HCT116 (cell line): Measurements from ENCODE around the gene S1PR3. TPM values are rescaled to one million over a fixed set of nuclear protein-coding genes. Genes with fewer than 3 reads are reported as not detected.

Experiments
- ATAC-seq: fragments of 200-7000 bp; cut with Tn5 transposase; 2 replicates; pipeline ENCODE4 v1.9.1; 2020; ENCODE audit warnings: mild to moderate bottlenecking, moderate library complexity
- BruUV-seq: library from RNA; stranded (reverse); fragments of 400-500 nt; replicated peaks from 2 replicates; lab custom pipeline; 2021; lab: Mats Ljungman, UMichigan
- CTCF ChIA-PET: fragments of 300-600 bp; sonication (Branson Sonifier 250); formaldehyde crosslinking; loops from one replicate; lab custom pipeline; 2021; ENCODE audit warnings: antibody characterized with exemption; lab: Charles Lee
- POLR2A ChIA-PET: fragments of 300-600, 350-600 bp; sonication (Branson Sonifier 250); formaldehyde crosslinking; loops from one replicate; lab custom pipeline; 2021; ENCODE audit warnings: antibody characterized with exemption; lab: Charles Lee
- RAD21 ChIA-PET, 2 experiments: fragments of 300-600 bp; sonication (Branson Sonifier 250); formaldehyde crosslinking; loops; one replicate each; lab custom pipeline; 2023; ENCODE audit warnings: low total read pairs in 2 of 2; ENCODE audit not compliant: uncharacterized antibody in 2 of 2, unreplicated experiment in 2 of 2, low non-redundant PET in 1 of 2; lab: Charles Lee
- DNase-seq: peaks from one replicate; pipeline ENCODE4 v3.0.0-alpha.2; 2010; ENCODE audit warnings: low read depth, low spot score
- H2AFZ ChIP-seq: fragments of 200-600 bp; shearing (Covaris generic), sonication (generic); 2 replicates; pipeline ENCODE4 v1.6.1; 2017; ENCODE audit warnings: low read depth, mixed run types, mixed read lengths, antibody characterized with exemption, low read length; ENCODE audit not compliant: poor library complexity, severe bottlenecking
- H3K27ac ChIP-seq: 2 replicates; pipeline ENCODE4 v1.5.1; 2012; ENCODE audit warnings: low read depth, low read length
- H3K27me3 ChIP-seq: fragments of 200-600 bp; sonication (generic); 2 replicates; pipeline ENCODE4 v1.6.1; 2016; ENCODE audit warnings: mixed run types, low read length, mixed read lengths; ENCODE audit not compliant: insufficient read depth
- H3K36me3 ChIP-seq, 2 experiments: fragments of 200-500 bp in 1 of 2; fragments of 200-600 bp in 1 of 2; sonication (Bioruptor generic) in 1 of 2; sonication (generic) in 1 of 2; 2 replicates each; pipeline versions ENCODE4 v1.5.1 to v1.6.1; 2014 to 2016; ENCODE audit warnings: low read length in 2 of 2, inconsistent platforms in 1 of 2, mixed read lengths in 1 of 2, mixed run types in 1 of 2; ENCODE audit not compliant: insufficient read depth in 2 of 2, control insufficient read depth in 1 of 2
- H3K4me1 ChIP-seq, 2 experiments: fragments of 200-600 bp in 1 of 2; sonication (generic) in 1 of 2; 2 replicates each; pipeline versions ENCODE4 v1.5.1 to v1.6.1; 2012 to 2017; ENCODE audit warnings: low read length in 2 of 2, inconsistent platforms in 1 of 2, mild to moderate bottlenecking in 1 of 2, mixed read lengths in 1 of 2, mixed run types in 1 of 2, moderate library complexity in 1 of 2; ENCODE audit not compliant: insufficient read depth in 2 of 2, control insufficient read depth in 1 of 2
- H3K4me2 ChIP-seq: fragments of 200-600 bp; sonication (generic); 2 replicates; pipeline ENCODE4 v1.6.1; 2017; ENCODE audit warnings: mixed run types, low read length, mixed read lengths
- H3K4me3 ChIP-seq, 2 experiments: fragments of 200-600 bp in 1 of 2; sonication (generic) in 1 of 2; replicated peaks in 1 of 2; 2 replicates each; pipeline ENCODE4 v1.5.1; 2011 to 2016; ENCODE audit warnings: low read length in 2 of 2, control low read depth in 1 of 2, low read depth in 1 of 2, mild to moderate bottlenecking in 1 of 2, mixed read lengths in 1 of 2, mixed run types in 1 of 2
- H3K79me2 ChIP-seq: fragments of 200-600 bp; sonication (generic); 2 replicates; pipeline ENCODE4 v1.6.1; 2017; ENCODE audit warnings: mild to moderate bottlenecking, mixed run types, low read length, moderate library complexity, mixed read lengths; ENCODE audit not compliant: insufficient read depth
- H3K9ac ChIP-seq: fragments of 200-600 bp; sonication (generic); 2 replicates; pipeline ENCODE4 v1.6.1; 2016; ENCODE audit warnings: low read length, mixed read lengths
- H3K9me2 ChIP-seq: fragments of 200-600 bp; sonication (generic), shearing (Covaris generic); 2 replicates; pipeline ENCODE4 v1.6.1; 2017; ENCODE audit warnings: mixed run types, mild to moderate bottlenecking, moderate library complexity; ENCODE audit not compliant: insufficient read depth
- H3K9me3 ChIP-seq, 2 experiments: fragments of 200-500 bp in 1 of 2; fragments of 200-600 bp in 1 of 2; sonication (Bioruptor generic) in 1 of 2; sonication (generic) in 1 of 2; 2 replicates each; pipeline ENCODE4 v1.6.1; 2014 to 2017; ENCODE audit warnings: low read length in 2 of 2, mixed read lengths in 2 of 2, inconsistent platforms in 1 of 2, low read depth in 1 of 2, mild to moderate bottlenecking in 1 of 2, mixed run types in 1 of 2, moderate library complexity in 1 of 2; ENCODE audit not compliant: control insufficient read depth in 1 of 2, insufficient read depth in 1 of 2
- H4K20me1 ChIP-seq: fragments of 200-600 bp; sonication (generic), shearing (Covaris generic); 2 replicates; pipeline ENCODE4 v1.6.1; 2017; ENCODE audit warnings: mixed run types, mild to moderate bottlenecking, moderate library complexity; ENCODE audit not compliant: insufficient read depth
- ATF3 ChIP-seq: IDR thresholded peaks from 2 replicates; pipeline ENCODE4 v1.6.1; 2012
- CBX3 ChIP-seq: IDR thresholded peaks from 2 replicates; pipeline ENCODE4 v1.6.1; 2012; ENCODE audit warnings: low read depth
- CEBPB ChIP-seq: IDR thresholded peaks from 2 replicates; pipeline ENCODE4 v1.6.1; 2012; ENCODE audit warnings: low read depth
- ELF1 ChIP-seq: IDR thresholded peaks from 2 replicates; pipeline ENCODE4 v1.6.1; 2012; ENCODE audit warnings: low read depth, borderline replicate concordance
- EZH2phosphoT487 ChIP-seq: fragments of 200-600 bp; IDR thresholded peaks from 2 replicates; pipeline ENCODE4 v1.6.1; 2018; ENCODE audit warnings: antibody characterized with exemption, borderline replicate concordance
- FOSL1 ChIP-seq: IDR thresholded peaks from 2 replicates; pipeline ENCODE4 v1.6.1; 2012; ENCODE audit warnings: low read depth
- POLR2A ChIP-seq: IDR thresholded peaks from 2 replicates; pipeline ENCODE4 v1.7.0; 2011; ENCODE audit warnings: borderline replicate concordance; ENCODE audit not compliant: insufficient read depth, insufficient read length; ENCODE audit errors: extremely low read depth
- SP1 ChIP-seq: IDR thresholded peaks from 2 replicates; pipeline ENCODE4 v1.6.1; 2012; ENCODE audit warnings: low read depth
- ZBTB33 ChIP-seq: IDR thresholded peaks from 2 replicates; pipeline ENCODE4 v1.6.1; 2011; ENCODE audit warnings: mild to moderate bottlenecking, low read length, moderate library complexity; ENCODE audit not compliant: insufficient replicate concordance; ENCODE audit errors: extremely low read depth
- ZFX ChIP-seq: fragments of 450-650 bp; IDR thresholded peaks from 2 replicates; pipeline ENCODE4 v1.6.1; 2017
- intact Hi-C: fragments of 100-400 bp; cut with micrococcal nuclease; formaldehyde crosslinking; loops from 2 replicates; pipeline ENCODE4 v1.10.0; 2022
- total RNA-seq: library from RNA; stranded (reverse); gene quantifications from one replicate; pipeline ENCODE4 v1.2.1, GENCODE V29; 2021; ENCODE audit not compliant: unreplicated experiment
- TF ChIP-seq, protein P1 (sequence below), 3 experiments: fragments of 200-600 bp in 1 of 3; sonication (generic) in 1 of 3; IDR thresholded peaks in 2 of 3; conservative IDR thresholded peaks in 1 of 3; 2 replicates each; pipeline ENCODE4 v1.5.1; 2012 to 2017; ENCODE audit warnings: low read depth in 2 of 3, low read length in 2 of 3, antibody characterized with exemption in 1 of 3, borderline replicate concordance in 1 of 3, control low read depth in 1 of 3, mild to moderate bottlenecking in 1 of 3, mixed read lengths in 1 of 3, mixed run types in 1 of 3, moderate library complexity in 1 of 3; ENCODE audit not compliant: insufficient read depth in 1 of 3
- TF ChIP-seq, protein P2 (sequence below): IDR thresholded peaks from 2 replicates; pipeline ENCODE4 v1.6.1; 2012

The S1PR3 gene
- total RNA-seq, 1 experiment from 2014 or later: 0.07 TPM

DNA sequence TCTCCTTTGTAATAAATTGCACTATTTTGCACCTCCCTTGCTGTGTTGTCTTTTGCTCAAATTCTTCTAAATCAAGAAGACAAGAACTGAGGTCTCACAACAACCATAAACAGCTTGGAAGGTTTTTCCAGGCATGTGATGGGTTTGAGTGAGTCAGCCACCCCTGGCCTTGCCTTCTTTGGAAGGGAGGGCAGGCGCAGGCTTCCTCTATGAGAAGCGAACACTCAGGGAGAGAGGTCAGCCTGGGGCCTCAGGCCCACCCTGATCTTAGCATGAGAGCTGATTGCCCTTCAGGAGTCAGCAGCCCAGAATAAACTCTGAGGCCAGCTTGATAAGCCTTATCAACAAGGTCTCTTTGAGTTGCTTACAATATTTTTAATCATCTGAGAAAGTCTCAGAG is 31.6 kb downstream of the S1PR3 start:
- TF ChIP-seq FOSL1: no peak
- no peak for TF ChIP-seq POLR2A
- TF ChIP-seq, protein P1, sequence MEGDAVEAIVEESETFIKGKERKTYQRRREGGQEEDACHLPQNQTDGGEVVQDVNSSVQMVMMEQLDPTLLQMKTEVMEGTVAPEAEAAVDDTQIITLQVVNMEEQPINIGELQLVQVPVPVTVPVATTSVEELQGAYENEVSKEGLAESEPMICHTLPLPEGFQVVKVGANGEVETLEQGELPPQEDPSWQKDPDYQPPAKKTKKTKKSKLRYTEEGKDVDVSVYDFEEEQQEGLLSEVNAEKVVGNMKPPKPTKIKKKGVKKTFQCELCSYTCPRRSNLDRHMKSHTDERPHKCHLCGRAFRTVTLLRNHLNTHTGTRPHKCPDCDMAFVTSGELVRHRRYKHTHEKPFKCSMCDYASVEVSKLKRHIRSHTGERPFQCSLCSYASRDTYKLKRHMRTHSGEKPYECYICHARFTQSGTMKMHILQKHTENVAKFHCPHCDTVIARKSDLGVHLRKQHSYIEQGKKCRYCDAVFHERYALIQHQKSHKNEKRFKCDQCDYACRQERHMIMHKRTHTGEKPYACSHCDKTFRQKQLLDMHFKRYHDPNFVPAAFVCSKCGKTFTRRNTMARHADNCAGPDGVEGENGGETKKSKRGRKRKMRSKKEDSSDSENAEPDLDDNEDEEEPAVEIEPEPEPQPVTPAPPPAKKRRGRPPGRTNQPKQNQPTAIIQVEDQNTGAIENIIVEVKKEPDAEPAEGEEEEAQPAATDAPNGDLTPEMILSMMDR (IDR thresholded peaks at IDR 0.05 in 2 of 3, conservative IDR thresholded peaks at IDR 0.05 in 1 of 3; ENCODE audit: borderline replicate concordance in 1 of 3, insufficient read depth in 1 of 3, low read depth in 2 of 3, low read length in 2 of 3): no peak
- TF ChIP-seq CEBPB: no peak
- RAD21 ChIA-PET: no interaction called here
- Histone ChIP-seq H3K79me2 (no peaks in the 10 kb centered on the region), H3K4me3 (no peak overlapping the region), H3K9me3 (no peaks in the 10 kb centered on the region), H3K27me3 (no peaks in the 10 kb centered on the region), H3K27ac (no peak overlapping the region), H3K36me3 (no peaks in the 10 kb centered on the region), H2AFZ (no peak overlapping the region), H4K20me1 (no peaks in the 10 kb centered on the region), H3K9me2 (no peaks in the 10 kb centered on the region), H3K4me2 (no peak overlapping the region), H3K9ac (no peak overlapping the region), H3K4me1 (peaks cover 20 to 24% of the 10 kb centered on the region in 2 experiments; a peak in 3 of 4 replicates)
- ATAC-seq (no peak), DNase-seq (no peak)
- CTCF ChIA-PET: interaction anchor here (1.2 kb wide), 1 partner anchor 22 kb away, joined by 4 read pairs; no protein-coding TSS in a partner anchor
- POLR2A ChIA-PET: no interaction called here
- intact Hi-C loops: no loop called here
- no TSS peak for BruUV-seq

DNA sequence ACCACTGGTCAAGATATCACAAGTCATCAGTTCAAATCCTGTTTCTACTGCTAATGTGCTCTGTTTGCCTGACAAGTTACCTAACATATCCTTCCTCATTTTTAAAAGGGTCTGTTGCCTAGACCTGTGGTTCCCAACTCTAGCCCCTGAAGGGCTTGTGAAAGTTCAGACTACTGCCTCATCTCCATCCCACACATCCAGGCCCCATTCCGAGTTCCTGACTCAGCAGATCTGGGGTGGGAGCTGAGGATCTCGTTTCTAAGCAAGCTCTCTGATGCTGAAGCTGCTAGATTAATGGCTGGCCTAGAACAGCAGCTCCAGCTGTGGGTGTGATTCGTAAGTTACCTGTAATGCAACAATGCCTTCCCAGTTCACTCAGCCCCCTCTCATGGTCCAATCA is 32.5 kb downstream of the S1PR3 start:
- intact Hi-C loops: no loop called here
- ChIA-PET POLR2A (no interaction called here), RAD21 (no interaction called here), CTCF (no interaction called here)
- no peaks in the 10 kb centered on the region for H3K9me3 ChIP-seq
- no peak overlapping the region for H2AFZ ChIP-seq
- DNase-seq: no peak
- no peaks in the 10 kb centered on the region for H3K36me3 ChIP-seq
- no TSS peak for BruUV-seq
- no peaks in the 10 kb centered on the region for H3K79me2 ChIP-seq
- H4K20me1 ChIP-seq: no peaks in the 10 kb centered on the region
- H3K27ac ChIP-seq: no peak overlapping the region
- ATAC-seq: no peak
- no peaks in the 10 kb centered on the region for H3K27me3 ChIP-seq
- H3K9ac ChIP-seq: no peak overlapping the region
- no peaks in the 10 kb centered on the region for H3K9me2 ChIP-seq
- no peak overlapping the region for H3K4me3 ChIP-seq
- H3K4me1 ChIP-seq: peaks cover 20 to 24% of the 10 kb centered on the region in 2 experiments; a peak in 3 of 4 replicates
- H3K4me2 ChIP-seq: no peak overlapping the region
- TF ChIP-seq, protein P2, sequence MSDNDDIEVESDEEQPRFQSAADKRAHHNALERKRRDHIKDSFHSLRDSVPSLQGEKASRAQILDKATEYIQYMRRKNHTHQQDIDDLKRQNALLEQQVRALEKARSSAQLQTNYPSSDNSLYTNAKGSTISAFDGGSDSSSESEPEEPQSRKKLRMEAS: no peak
- TF ChIP-seq ZBTB33 (no peak), ZFX (no peak), EZH2phosphoT487 (no peak), ELF1 (no peak), CBX3 (no peak), SP1 (no peak), ATF3 (no peak)
- TF ChIP-seq, all 23 proteins: peak for 0
